Hepatocyte (in vitro differentiated cells): Measurements from ENCODE around the gene MCF2L. TPM values are rescaled to one million over a fixed set of nuclear protein-coding genes. Genes with fewer than 3 reads are reported as not detected.
A peak's percentile ranks its signal among the peaks of the same experiment; 100 is the strongest.

Experiments used
- DNase-seq: peaks from one replicate; pipeline ENCODE4 v3.0.0-alpha.2; 2016; ENCODE audit warnings: low spot score
- H2AFZ ChIP-seq: fragments of 200-600 bp; sonication (generic); 2 replicates; pipeline ENCODE4 v1.6.0; 2016; ENCODE audit warnings: antibody characterized with exemption, mild to moderate bottlenecking
- H3K27ac ChIP-seq: fragments of 200-600 bp; sonication (generic); 2 replicates; pipeline ENCODE4 v1.5.1; 2016; ENCODE audit warnings: mild to moderate bottlenecking
- H3K27me3 ChIP-seq: fragments of 200-600 bp; sonication (generic); 2 replicates; pipeline ENCODE4 v1.6.1; 2016
- H3K36me3 ChIP-seq: fragments of 200-600 bp; sonication (generic); replicated peaks from 2 replicates; pipeline ENCODE4 v1.5.1; 2016; ENCODE audit warnings: low read depth; ENCODE audit not compliant: insufficient read depth
- H3K4me1 ChIP-seq: fragments of 200-600 bp; sonication (generic); 2 replicates; pipeline ENCODE4 v1.5.1; 2016; ENCODE audit warnings: mild to moderate bottlenecking, moderate library complexity; ENCODE audit not compliant: insufficient read depth
- H3K4me2 ChIP-seq: fragments of 200-600 bp; sonication (generic); 2 replicates; pipeline ENCODE4 v1.6.0; 2016
- H3K4me3 ChIP-seq: fragments of 200-600 bp; sonication (generic); 2 replicates; pipeline ENCODE4 v1.5.1; 2016; ENCODE audit warnings: mild to moderate bottlenecking
- H3K79me2 ChIP-seq: fragments of 200-600 bp; sonication (generic); 2 replicates; pipeline ENCODE4 v1.6.0; 2017; ENCODE audit warnings: mild to moderate bottlenecking
- H3K9me2 ChIP-seq: fragments of 200-600 bp; sonication (generic); replicated peaks from 2 replicates; pipeline ENCODE4 v1.6.0; 2017; ENCODE audit warnings: mild to moderate bottlenecking; ENCODE audit not compliant: insufficient read depth
- H3K9me3 ChIP-seq: fragments of 200-600 bp; sonication (generic); 2 replicates; pipeline ENCODE4 v1.5.1; 2016; ENCODE audit warnings: low read depth, mild to moderate bottlenecking
- H4K20me1 ChIP-seq: fragments of 200-600 bp; sonication (generic); 2 replicates; pipeline ENCODE4 v1.6.0; 2016; ENCODE audit warnings: mild to moderate bottlenecking; ENCODE audit not compliant: insufficient read depth, poor library complexity, severe bottlenecking
- EZH2 ChIP-seq: fragments of 200-600 bp; sonication (generic); IDR thresholded peaks from 2 replicates; pipeline ENCODE4 v1.6.1; 2016; ENCODE audit warnings: antibody characterized with exemption, mild to moderate bottlenecking, borderline replicate concordance
- EZH2phosphoT487 ChIP-seq: fragments of 200-600 bp; sonication (generic); IDR thresholded peaks from one replicate; pipeline ENCODE4 v1.6.1; 2018; ENCODE audit warnings: antibody characterized with exemption, mild to moderate bottlenecking, low read depth, moderate library complexity; ENCODE audit not compliant: unreplicated experiment, severe bottlenecking
- WGBS: methylation state at CpG from one replicate; pipeline ENCODE4 v1.1.6; 2016; ENCODE audit warnings: low lambda C conversion rate; ENCODE audit errors: missing lambda C conversion rate; 5-methylcytosine and 5-hydroxymethylcytosine counted together
- polyA plus RNA-seq: library from polyadenylated mRNA; unstranded; fragments of >200 nt; fragmentation: Nextera tagmentation; extraction: Ambion mirVana; gene quantifications from 2 replicates; pipeline ENCODE4 v1.2.1, GENCODE V29; 2016
- total RNA-seq: library from RNA; depleted of rRNA; stranded (reverse); fragments of >200 nt; gene quantifications from 2 replicates; pipeline ENCODE4 v1.2.3, GENCODE V29; 2014
- TF ChIP-seq, protein P1 (sequence below): fragments of 200-600 bp; sonication (generic); IDR thresholded peaks from 2 replicates; pipeline ENCODE4 v1.5.1; 2016; ENCODE audit warnings: antibody characterized with exemption, mild to moderate bottlenecking; ENCODE audit not compliant: poor library complexity

MCF2L gene
- total and polyA plus RNA-seq, 2 experiments from 2014 or later, result 11.1 to 22.4 TPM

DNA sequence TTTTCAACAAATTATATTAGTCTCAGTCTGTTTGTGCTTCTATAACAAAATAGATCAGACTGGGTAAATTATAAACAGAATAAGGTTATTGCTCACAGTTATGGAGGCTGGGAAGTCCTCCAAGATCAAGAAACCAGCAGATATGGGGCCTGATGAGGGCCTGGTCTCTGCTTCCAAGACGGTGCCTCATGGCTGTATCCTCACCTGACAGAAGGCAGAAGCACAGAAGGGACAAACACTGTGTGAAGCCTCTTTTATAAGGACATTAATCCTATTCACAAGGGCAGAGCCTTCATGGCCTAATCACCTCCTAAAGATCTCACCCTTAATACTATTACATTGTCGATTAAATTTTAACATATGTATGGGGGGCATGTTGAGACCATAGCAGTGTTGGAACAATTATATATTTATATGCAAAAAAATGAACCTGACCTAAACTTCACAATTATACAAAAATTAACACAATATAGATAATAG is 166.3 kb downstream of the MCF2L start:
- H4K20me1 ChIP-seq, result no peaks in the 10 kb centered on the region
- H2AFZ ChIP-seq, result no peak overlapping the region
- no peaks in the 10 kb centered on the region for H3K27me3 ChIP-seq
- no peaks in the 10 kb centered on the region for H3K36me3 ChIP-seq
- no peaks in the 10 kb centered on the region for H3K9me2 ChIP-seq
- TF ChIP-seq EZH2, result no peak
- TF ChIP-seq EZH2phosphoT487, result no peak
- TF ChIP-seq, protein P1, sequence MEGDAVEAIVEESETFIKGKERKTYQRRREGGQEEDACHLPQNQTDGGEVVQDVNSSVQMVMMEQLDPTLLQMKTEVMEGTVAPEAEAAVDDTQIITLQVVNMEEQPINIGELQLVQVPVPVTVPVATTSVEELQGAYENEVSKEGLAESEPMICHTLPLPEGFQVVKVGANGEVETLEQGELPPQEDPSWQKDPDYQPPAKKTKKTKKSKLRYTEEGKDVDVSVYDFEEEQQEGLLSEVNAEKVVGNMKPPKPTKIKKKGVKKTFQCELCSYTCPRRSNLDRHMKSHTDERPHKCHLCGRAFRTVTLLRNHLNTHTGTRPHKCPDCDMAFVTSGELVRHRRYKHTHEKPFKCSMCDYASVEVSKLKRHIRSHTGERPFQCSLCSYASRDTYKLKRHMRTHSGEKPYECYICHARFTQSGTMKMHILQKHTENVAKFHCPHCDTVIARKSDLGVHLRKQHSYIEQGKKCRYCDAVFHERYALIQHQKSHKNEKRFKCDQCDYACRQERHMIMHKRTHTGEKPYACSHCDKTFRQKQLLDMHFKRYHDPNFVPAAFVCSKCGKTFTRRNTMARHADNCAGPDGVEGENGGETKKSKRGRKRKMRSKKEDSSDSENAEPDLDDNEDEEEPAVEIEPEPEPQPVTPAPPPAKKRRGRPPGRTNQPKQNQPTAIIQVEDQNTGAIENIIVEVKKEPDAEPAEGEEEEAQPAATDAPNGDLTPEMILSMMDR, result no peak
- 82% methylated on average over 2 of the region's 2 CpGs for WGBS
- H3K79me2 ChIP-seq, result no peaks in the 10 kb centered on the region
- DNase-seq, result no peak
- no peak overlapping the region for H3K4me2 ChIP-seq
- H3K27ac ChIP-seq, result no peak overlapping the region
- no peaks in the 10 kb centered on the region for H3K4me1 ChIP-seq
- H3K4me3 ChIP-seq, result no peak overlapping the region
- H3K9me3 ChIP-seq, result no peaks in the 10 kb centered on the region

DNA sequence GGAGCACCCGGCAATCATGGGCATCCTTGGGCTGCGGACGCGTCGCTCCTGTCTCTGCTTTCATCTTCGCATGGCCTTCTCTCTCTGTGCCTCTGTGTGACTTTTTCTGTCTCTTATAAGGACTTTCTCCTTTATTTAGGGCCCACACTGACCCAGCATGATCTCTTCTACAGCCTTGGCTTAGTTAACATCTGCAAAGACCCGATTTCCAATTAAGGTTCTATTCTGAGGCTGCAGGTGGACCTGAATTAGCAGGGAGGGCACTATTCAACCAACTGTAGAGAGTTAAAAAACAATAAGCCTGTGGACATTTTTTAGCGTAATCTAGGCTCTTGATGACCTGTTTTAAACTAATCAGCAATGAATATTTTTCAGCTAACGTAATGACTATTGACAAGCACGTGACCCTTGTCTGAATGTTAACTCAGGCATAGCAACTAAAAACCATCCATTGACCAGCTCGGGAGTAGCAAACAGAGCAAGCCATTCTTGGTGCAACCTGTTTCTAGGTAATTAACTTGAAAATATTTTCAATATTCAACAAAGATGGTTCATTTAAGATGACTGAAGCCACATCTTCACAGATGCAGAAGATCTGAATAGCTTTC is 168.8 kb downstream of the MCF2L start:
- WGBS, result 81% methylated on average over 11 of the region's 11 CpGs
- Histone ChIP-seq H3K27ac (peak overlapping the region; percentile 58), H3K9me2 (no peaks in the 10 kb centered on the region), H3K4me2 (no peak overlapping the region), H3K4me1 (no peaks in the 10 kb centered on the region), H3K4me3 (no peak overlapping the region), H2AFZ (no peak overlapping the region), H3K9me3 (no peaks in the 10 kb centered on the region), H3K27me3 (no peaks in the 10 kb centered on the region), H3K36me3 (no peaks in the 10 kb centered on the region), H4K20me1 (no peaks in the 10 kb centered on the region), H3K79me2 (no peaks in the 10 kb centered on the region)
- TF ChIP-seq EZH2phosphoT487 (no peak), EZH2 (no peak)
- TF ChIP-seq, protein P1, result no peak
- DNase-seq, result no peak

- peak; percentile 35 for DNase-seq
- TF ChIP-seq EZH2phosphoT487 (no peak), EZH2 (no peak)
- TF ChIP-seq, protein P1, result no peak
- Histone ChIP-seq H3K9me2 (no peaks in the 10 kb centered on the region), H3K36me3 (no peaks in the 10 kb centered on the region), H3K4me1 (no peaks in the 10 kb centered on the region), H3K79me2 (no peaks in the 10 kb centered on the region), H3K27me3 (no peaks in the 10 kb centered on the region), H4K20me1 (no peaks in the 10 kb centered on the region), H3K9me3 (no peaks in the 10 kb centered on the region), H3K4me2 (no peak overlapping the region), H3K27ac (no peak overlapping the region), H2AFZ (no peak overlapping the region), H3K4me3 (no peak overlapping the region)
- WGBS, result 74% methylated on average over 16 of the region's 16 CpGs
Measured at GRCh38 chr13:113138792-113139551, 170.0 kb downstream of the MCF2L start.
